Body of pancreas (tissue), 4 donors: ENCODE results near the gene TMEM145. TPM values are rescaled to one million over a fixed set of nuclear protein-coding genes. Genes with fewer than 3 reads are reported as not detected.

Source experiments
- ATAC-seq: fragments of 150-250 bp; one replicate; pipeline ENCODE4 v1.9.1; 2016
- DNase-seq, 4 donors: peaks; one replicate each; pipeline ENCODE4 v3.0.0-alpha.2; 2019
- H3K27ac ChIP-seq, 4 donors: fragments of 200-600 bp; sonication (generic); 1 replicate in 3 of 4; 2 replicates in 1 of 4; pipeline versions ENCODE4 v1.5.1 to v1.6.1; 2016 to 2019; ENCODE audit warnings: mild to moderate bottlenecking in 1 of 4, mixed read lengths in 1 of 4, moderate library complexity in 1 of 4
- H3K27me3 ChIP-seq, 2 donors: fragments of 200-600 bp; sonication (generic); one replicate each; pipeline ENCODE4 v1.6.0; 2016; ENCODE audit warnings: mild to moderate bottlenecking in 1 of 2
- H3K36me3 ChIP-seq, 2 donors: fragments of 200-600 bp; sonication (generic); replicated peaks in 1 of 2; 2 replicates each; pipeline ENCODE4 v1.5.1; 2016; ENCODE audit warnings: low read depth in 2 of 2; ENCODE audit not compliant: insufficient read depth in 1 of 2
- H3K4me1 ChIP-seq: fragments of 200-600 bp; sonication (generic); one replicate; pipeline ENCODE4 v1.6.0; 2016
- H3K4me3 ChIP-seq, 2 donors: fragments of 200-600 bp; sonication (generic); 1 replicate in 1 of 2; 2 replicates in 1 of 2; pipeline ENCODE4 v1.5.1; 2016 to 2019
- H3K9me3 ChIP-seq, 3 donors: fragments of 200-600 bp; sonication (generic); 1 replicate in 2 of 3; 2 replicates in 1 of 3; pipeline ENCODE4 v1.5.1; 2016
- POLR2A ChIP-seq, 3 donors: fragments of 450-650 bp; IDR thresholded peaks; one replicate each; pipeline ENCODE4 v1.6.1; 2016; ENCODE audit warnings: antibody characterized with exemption in 3 of 3, mild to moderate bottlenecking in 2 of 3
- WGBS, 2 donors: methylation state at CpG; one replicate each; pipeline ENCODE4 v1.1.5; 2017; 5-methylcytosine and 5-hydroxymethylcytosine counted together
- intact Hi-C: fragments of 100-400 bp; cut with DNase I; formaldehyde crosslinking; loops from one replicate; pipeline ENCODE4 v1.15.1; 2023
- total RNA-seq, 2 donors: library from RNA; depleted of rRNA; stranded (reverse); fragments of >200 nt; gene quantifications; one replicate each; pipeline ENCODE4 v1.1.0, GENCODE V29; 2016
- TF ChIP-seq, protein P1 (sequence below), 7 experiments: fragments of 450-650 bp in 4 of 7; fragments of 200-600 bp in 3 of 7; sonication (generic) in 3 of 7; IDR thresholded peaks; one replicate each; pipeline ENCODE4 v1.5.1; 2016 to 2019; ENCODE audit warnings: antibody characterized with exemption in 7 of 7

The TMEM145 gene
- total RNA-seq, 2 donors from 2014 or later = not detected

DNA sequence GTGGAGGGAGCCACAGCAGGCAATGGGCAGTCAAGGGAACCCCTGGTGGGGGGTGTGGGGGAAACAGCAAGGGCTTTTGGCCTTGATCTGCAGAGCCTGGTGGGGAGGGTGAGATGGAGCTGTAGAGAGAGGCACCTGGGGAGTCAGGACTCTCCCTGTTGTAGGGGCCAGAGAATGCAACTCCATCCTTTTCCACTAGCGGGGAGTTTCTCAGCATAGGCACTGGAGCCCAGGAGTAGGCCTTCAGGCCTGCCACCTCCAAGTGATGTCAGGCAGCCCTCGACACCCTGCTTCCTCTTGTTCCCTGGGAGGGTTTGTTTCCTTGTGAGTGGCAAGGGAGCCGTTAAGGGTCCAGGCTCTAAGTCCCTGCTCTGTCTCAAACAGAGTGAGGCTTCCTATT lies 37.3 kb downstream of the TMEM145 start:
- Histone ChIP-seq H3K4me1 (no peaks in the 10 kb centered on the region), H3K9me3 (no peaks in the 10 kb centered on the region), H3K27ac (no peak overlapping the region), H3K4me3 (no peak overlapping the region), H3K36me3 (no peaks in the 10 kb centered on the region), H3K27me3 (no peaks in the 10 kb centered on the region)
- 94 to 100% methylated on average over 3 of the region's 3 CpGs for WGBS, 2 donors
- intact Hi-C loops = no loop called here
- DNase-seq (no peak), ATAC-seq (no peak)
- TF ChIP-seq, protein P1, sequence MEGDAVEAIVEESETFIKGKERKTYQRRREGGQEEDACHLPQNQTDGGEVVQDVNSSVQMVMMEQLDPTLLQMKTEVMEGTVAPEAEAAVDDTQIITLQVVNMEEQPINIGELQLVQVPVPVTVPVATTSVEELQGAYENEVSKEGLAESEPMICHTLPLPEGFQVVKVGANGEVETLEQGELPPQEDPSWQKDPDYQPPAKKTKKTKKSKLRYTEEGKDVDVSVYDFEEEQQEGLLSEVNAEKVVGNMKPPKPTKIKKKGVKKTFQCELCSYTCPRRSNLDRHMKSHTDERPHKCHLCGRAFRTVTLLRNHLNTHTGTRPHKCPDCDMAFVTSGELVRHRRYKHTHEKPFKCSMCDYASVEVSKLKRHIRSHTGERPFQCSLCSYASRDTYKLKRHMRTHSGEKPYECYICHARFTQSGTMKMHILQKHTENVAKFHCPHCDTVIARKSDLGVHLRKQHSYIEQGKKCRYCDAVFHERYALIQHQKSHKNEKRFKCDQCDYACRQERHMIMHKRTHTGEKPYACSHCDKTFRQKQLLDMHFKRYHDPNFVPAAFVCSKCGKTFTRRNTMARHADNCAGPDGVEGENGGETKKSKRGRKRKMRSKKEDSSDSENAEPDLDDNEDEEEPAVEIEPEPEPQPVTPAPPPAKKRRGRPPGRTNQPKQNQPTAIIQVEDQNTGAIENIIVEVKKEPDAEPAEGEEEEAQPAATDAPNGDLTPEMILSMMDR (IDR thresholded peaks at IDR 0.05) = no peak
- TF ChIP-seq POLR2A (IDR thresholded peaks at IDR 0.05) = no peak

DNA sequence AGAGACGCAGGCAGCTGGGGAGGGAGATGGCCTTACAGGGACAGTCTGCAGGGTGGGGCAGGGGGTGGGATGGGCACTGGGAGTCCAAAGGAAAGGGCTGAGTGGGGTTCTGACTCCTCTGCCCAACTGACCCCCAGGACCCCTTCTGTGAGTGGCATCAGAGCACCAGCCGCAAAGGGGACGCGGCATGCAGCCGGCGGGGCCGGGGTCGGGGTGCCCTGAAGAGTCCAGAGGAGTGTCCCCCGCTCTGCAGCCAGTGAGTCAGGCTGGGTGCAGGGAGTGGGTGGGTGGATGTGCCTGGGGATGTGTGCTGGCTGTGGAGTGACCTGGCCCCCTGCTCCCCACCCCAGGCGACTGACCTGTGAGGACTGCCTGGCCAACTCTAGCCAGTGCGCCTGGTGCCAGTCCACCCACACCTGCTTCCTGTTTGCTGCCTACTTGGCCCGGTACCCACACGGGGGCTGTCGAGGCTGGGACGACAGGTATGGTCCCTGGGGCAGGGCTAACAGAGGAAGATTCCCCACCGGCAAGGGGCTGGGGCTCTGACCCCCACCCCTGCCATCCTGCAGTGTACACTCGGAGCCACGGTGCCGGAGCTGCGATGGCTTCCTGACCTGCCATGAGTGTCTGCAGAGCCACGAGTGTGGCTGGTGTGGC lies 38.1 kb downstream of the TMEM145 start:
- Histone ChIP-seq H3K4me1 (no peaks in the 10 kb centered on the region), H3K27me3 (no peaks in the 10 kb centered on the region), H3K9me3 (no peaks in the 10 kb centered on the region), H3K36me3 (no peaks in the 10 kb centered on the region), H3K4me3 (no peak overlapping the region), H3K27ac (no peak overlapping the region)
- TF ChIP-seq, protein P1 (IDR thresholded peaks at IDR 0.05) = no peak
- no peak for TF ChIP-seq POLR2A (IDR thresholded peaks at IDR 0.05)
- ATAC-seq (no peak), DNase-seq (no peak)
- 80 to 88% methylated on average over 6 to 20 of the region's 21 CpGs for WGBS, 2 donors
- intact Hi-C loops = no loop called here

GRCh38 chr19:42352301-42353259 lies 39.5 kb downstream of the TMEM145 start:
- H3K27ac ChIP-seq = no peak overlapping the region
- TF ChIP-seq, protein P1 (IDR thresholded peaks at IDR 0.05) = no peak
- no peak for TF ChIP-seq POLR2A (IDR thresholded peaks at IDR 0.05)
- H3K36me3 ChIP-seq = no peaks in the 10 kb centered on the region
- intact Hi-C loops = no loop called here
- H3K27me3 ChIP-seq = no peaks in the 10 kb centered on the region
- WGBS, 2 donors = 87 to 91% methylated on average over 17 to 25 of the region's 31 CpGs
- ATAC-seq = no peak
- no peak for DNase-seq
- no peak overlapping the region for H3K4me3 ChIP-seq
- no peaks in the 10 kb centered on the region for H3K4me1 ChIP-seq
- no peaks in the 10 kb centered on the region for H3K9me3 ChIP-seq

DNA sequence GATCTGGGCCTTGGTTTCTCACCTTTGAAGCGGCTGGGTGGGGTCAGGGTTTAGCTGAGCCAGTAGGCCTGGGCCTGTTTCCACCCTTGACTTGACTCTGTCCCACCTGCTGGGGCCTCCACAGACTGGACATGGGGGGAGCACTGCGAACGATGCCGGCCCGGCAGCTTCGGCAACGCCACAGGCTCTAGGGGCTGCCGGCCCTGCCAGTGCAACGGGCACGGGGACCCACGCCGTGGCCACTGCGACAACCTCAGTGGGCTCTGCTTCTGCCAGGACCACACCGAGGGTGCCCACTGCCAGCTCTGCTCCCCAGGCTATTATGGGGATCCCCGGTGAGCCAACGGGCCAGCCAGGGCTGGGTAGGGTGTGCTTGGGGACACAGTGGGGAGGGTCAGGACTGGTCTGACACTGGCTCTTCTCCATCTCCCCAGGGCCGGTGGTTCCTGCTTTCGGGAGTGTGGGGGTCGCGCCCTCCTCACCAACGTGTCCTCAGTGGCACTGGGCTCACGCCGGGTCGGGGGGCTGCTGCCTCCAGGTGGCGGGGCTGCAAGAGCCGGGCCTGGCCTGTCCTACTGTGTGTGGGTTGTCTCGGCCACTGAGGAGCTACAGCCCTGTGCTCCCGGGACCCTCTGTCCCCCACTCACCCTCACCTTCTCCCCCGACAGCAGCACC lies 40.4 kb downstream of the TMEM145 start:
- ATAC-seq = no peak
- no peak for TF ChIP-seq POLR2A (IDR thresholded peaks at IDR 0.05)
- TF ChIP-seq, protein P1 (IDR thresholded peaks at IDR 0.05) = no peak
- H3K9me3 ChIP-seq = no peaks in the 10 kb centered on the region
- H3K27ac ChIP-seq = no peak overlapping the region
- 89 to 91% methylated on average over 10 to 26 of the region's 29 CpGs for WGBS, 2 donors
- no peak for DNase-seq
- no peaks in the 10 kb centered on the region for H3K36me3 ChIP-seq
- no peak overlapping the region for H3K4me3 ChIP-seq
- H3K4me1 ChIP-seq = no peaks in the 10 kb centered on the region
- intact Hi-C loops = no loop called here
- no peaks in the 10 kb centered on the region for H3K27me3 ChIP-seq
